BE2C (cell line): ENCODE results near the gene ZBTB11.
"Not testable (repeated sequence)": the region's sequence is repeated elsewhere in the genome, so short reads cannot be mapped to it uniquely, and the experiment has no call there.

Experiments used
- DNase-seq: peaks from one replicate; pipeline ENCODE4 v3.0.0-alpha.2; 2020
- H3K27me3 ChIP-seq: fragments of 250-450 bp; sonication (Bioruptor Pico); 2 replicates; pipeline ENCODE4 v1.5.1; 2020; ENCODE audit warnings: mild to moderate bottlenecking
- H3K36me3 ChIP-seq: fragments of 250-450 bp; sonication (Bioruptor Pico); 2 replicates; pipeline ENCODE4 v1.5.1; 2020; ENCODE audit warnings: mild to moderate bottlenecking
- H3K4me1 ChIP-seq: fragments of 250-450 bp; sonication (Bioruptor Pico); 2 replicates; pipeline ENCODE4 v1.5.1; 2020
- H3K4me3 ChIP-seq: 2 replicates; pipeline ENCODE4 v1.5.1; 2011; ENCODE audit warnings: low read depth, low read length
- H3K9me3 ChIP-seq: fragments of 250-450 bp; sonication (Bioruptor Pico); 2 replicates; pipeline ENCODE4 v1.5.1; 2020
- CTCF ChIP-seq: IDR thresholded peaks from 2 replicates; pipeline ENCODE4 v1.5.1; 2012; ENCODE audit warnings: mild to moderate bottlenecking, low read depth, low read length

Gene ZBTB11

DNA sequence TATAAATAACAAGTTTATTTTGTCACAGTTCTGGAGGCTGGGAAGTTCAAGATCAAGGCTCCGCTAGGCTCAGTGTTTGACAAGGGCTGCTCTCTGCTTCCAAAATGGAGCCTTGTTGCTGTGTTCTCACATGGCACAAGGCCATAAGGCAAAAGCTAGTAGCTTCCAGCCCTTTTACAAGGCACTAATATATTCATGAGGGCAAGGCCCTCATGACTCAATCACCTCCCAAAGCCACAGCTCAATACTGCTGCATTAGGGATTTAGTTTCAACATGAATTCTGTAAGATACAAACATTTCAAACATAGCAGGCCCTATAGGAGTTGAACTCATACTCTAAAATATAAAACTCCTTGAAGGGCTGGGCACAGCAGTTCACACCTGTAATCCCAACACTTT, 30.2 kb downstream of the ZBTB11 start:
- no peak for TF ChIP-seq CTCF
- H3K9me3 ChIP-seq, result no peaks in the 10 kb centered on the region
- peaks cover 21% of the 10 kb centered on the region for H3K36me3 ChIP-seq
- no peak for DNase-seq
- H3K4me1 ChIP-seq, result no peaks in the 10 kb centered on the region
- H3K27me3 ChIP-seq, result no peaks in the 10 kb centered on the region
- H3K4me3 ChIP-seq, result no peak overlapping the region

GRCh38 chr3:101643861-101644613, 32.9 kb downstream of the ZBTB11 start:
- H3K27me3 ChIP-seq, result no peaks in the 10 kb centered on the region
- no peak for TF ChIP-seq CTCF
- H3K4me1 ChIP-seq, result no peaks in the 10 kb centered on the region
- H3K4me3 ChIP-seq, result no peak overlapping the region
- DNase-seq, result no peak
- peaks cover 4% of the 10 kb centered on the region; the same call in 1 of the 2 replicates for H3K36me3 ChIP-seq
- H3K9me3 ChIP-seq, result no peaks in the 10 kb centered on the region

GRCh38 chr3:101643009-101643844, 33.7 kb downstream of the ZBTB11 start:
- no peaks in the 10 kb centered on the region for H3K9me3 ChIP-seq
- TF ChIP-seq CTCF, result no peak
- H3K4me1 ChIP-seq, result no peaks in the 10 kb centered on the region
- DNase-seq, result no peak
- no peaks in the 10 kb centered on the region for H3K27me3 ChIP-seq
- no peaks in the 10 kb centered on the region for H3K36me3 ChIP-seq
- no peak overlapping the region for H3K4me3 ChIP-seq

DNA sequence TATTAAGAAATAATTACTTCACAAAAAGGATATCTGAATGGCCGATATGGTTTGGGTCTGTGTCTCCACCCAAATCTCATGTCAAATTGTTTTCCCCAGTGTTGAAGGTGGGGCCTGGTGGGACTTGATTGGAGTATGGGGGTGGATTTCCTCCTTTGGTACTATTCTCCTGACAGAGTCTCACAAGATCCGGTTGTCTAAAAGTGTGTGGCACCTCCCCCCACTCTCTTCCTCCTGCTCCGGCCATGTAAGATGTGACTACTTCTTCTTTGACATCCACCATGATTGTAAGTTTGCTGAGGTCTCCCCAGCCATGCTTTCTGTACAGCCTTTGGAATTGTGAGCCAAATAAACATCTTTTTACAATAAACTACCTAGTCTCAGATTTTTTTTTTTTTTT, 34.5 kb downstream of the ZBTB11 start:
- no peaks in the 10 kb centered on the region for H3K4me1 ChIP-seq
- H3K36me3 ChIP-seq, result no peaks in the 10 kb centered on the region
- no peak for TF ChIP-seq CTCF
- DNase-seq, result no peak
- no peaks in the 10 kb centered on the region for H3K9me3 ChIP-seq
- no peak overlapping the region for H3K4me3 ChIP-seq
- H3K27me3 ChIP-seq, result no peaks in the 10 kb centered on the region

- not testable (repeated sequence) for H3K4me3 ChIP-seq, H3K4me1 ChIP-seq, H3K27me3 ChIP-seq, DNase-seq, H3K9me3 ChIP-seq, H3K36me3 ChIP-seq
These were observed 35.4 kb downstream of the ZBTB11 start for GRCh38 chr3:101641397-101642115.

- Histone ChIP-seq H3K4me3 (no peak overlapping the region), H3K36me3 (no peaks in the 10 kb centered on the region), H3K4me1 (no peaks in the 10 kb centered on the region), H3K27me3 (no peaks in the 10 kb centered on the region), H3K9me3 (no peaks in the 10 kb centered on the region)
- no peak for DNase-seq
- TF ChIP-seq CTCF, result no peak
These were observed 36.7 kb downstream of the ZBTB11 start for GRCh38 chr3:101640256-101640655.
